Measurements from ENCODE around the gene PYCR2.
"Not testable (repeated sequence)": the region's sequence is repeated elsewhere in the genome, so short reads cannot be mapped to it uniquely, and the experiment has no call there.

PYCR2 gene

GRCh38 chr1:225934711-225935110 lies 10.7 kb upstream of the PYCR2 start:
- TF ChIP-seq CTCF (IDR thresholded peaks at IDR 0.05; ENCODE audit: insufficient read depth, missing control alignments), result no peak
- no peak for DNase-seq (ENCODE audit: insufficient read length, low spot score)
- no peak for FAIRE-seq

- FAIRE-seq (no peak), DNase-seq (ENCODE audit: insufficient read length, low spot score) (no peak)
- TF ChIP-seq CTCF (IDR thresholded peaks at IDR 0.05; ENCODE audit: insufficient read depth, missing control alignments), result no peak
Measured at GRCh38 chr1:225933072-225933471, 9.0 kb upstream of the PYCR2 start.

GRCh38 chr1:225931270-225932136 lies 7.5 kb upstream of the PYCR2 start:
- DNase-seq (ENCODE audit: insufficient read length, low spot score) (no peak), FAIRE-seq (no peak)
- no peak for TF ChIP-seq CTCF (IDR thresholded peaks at IDR 0.05; ENCODE audit: insufficient read depth, missing control alignments)

DNA sequence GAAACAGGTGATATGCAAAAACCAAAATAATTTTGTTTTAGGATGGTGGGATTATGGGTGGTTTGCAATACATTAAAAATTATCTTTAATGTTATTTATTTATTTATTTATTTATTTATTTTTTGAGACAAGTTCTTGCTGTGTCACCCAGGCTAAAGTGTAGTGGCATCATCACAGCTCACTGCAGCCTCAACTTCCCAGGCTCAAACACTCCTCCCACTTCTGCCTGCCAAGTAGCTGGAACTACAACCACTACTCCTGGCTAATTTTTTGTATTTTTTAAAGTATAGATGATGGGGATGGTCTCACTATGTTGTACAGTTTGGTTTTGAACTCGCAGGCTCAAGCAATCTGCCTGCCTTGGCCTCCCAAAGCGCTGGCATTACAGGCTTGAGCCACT lies 6.5 kb upstream of the PYCR2 start:
- no peak for TF ChIP-seq CTCF (IDR thresholded peaks at IDR 0.05; ENCODE audit: insufficient read depth, missing control alignments)
- DNase-seq (ENCODE audit: insufficient read length, low spot score) (no peak), FAIRE-seq (no peak)

GRCh38 chr1:225929462-225929861 lies 5.4 kb upstream of the PYCR2 start:
- FAIRE-seq; DNase-seq (ENCODE audit: insufficient read length, low spot score): not testable (repeated sequence)

DNA sequence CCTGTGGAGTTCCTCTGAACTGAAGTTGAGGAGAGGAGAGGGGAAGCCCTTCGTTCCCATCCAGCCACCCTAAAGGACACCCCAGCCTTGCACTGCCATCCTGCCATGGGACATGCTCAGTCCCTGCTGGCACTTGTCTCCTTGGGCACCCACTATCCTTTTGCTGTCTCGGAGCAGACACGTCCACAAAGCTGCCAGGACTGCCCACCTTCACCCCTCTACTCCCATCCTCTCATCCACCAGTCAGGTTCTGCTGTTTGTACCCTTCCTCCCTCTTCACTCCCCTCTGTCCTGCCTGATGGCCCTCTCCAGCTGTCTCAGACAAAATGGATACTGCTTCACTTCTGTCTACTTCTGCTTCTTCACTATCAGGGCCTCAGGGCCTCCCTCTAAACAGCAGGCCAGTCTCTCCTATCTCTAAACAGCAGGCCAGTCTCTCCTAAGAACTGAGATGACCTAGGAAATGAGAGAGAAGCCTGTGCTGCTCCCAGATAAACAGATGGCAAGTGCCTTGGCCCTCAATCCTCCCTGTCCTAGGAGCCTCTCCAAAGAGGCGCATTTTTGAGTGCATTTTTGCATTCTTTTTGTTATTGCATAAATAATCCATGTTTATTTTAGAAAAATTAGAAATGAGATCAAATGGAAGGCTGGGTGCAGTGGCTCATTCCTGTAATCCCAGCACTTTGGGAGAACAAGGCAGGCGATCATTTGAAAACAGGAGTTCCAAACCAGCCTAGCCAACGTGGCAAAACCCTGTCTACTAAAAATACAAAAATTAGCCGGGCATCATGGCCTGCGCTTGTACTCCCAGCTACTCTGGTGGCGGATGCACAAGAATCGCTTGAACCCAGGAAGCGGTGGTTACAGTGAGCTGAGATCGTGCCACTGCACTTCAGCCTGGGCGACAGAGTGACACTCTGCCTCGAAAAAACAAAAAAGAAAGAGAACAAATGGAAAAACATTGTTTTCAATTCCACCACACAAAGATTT lies 4.4 kb upstream of the PYCR2 start:
- FAIRE-seq (no peak), DNase-seq (ENCODE audit: insufficient read length, low spot score) (no peak)
- TF ChIP-seq CTCF (IDR thresholded peaks at IDR 0.05; ENCODE audit: insufficient read depth, missing control alignments), result no peak

- FAIRE-seq (no peak), DNase-seq (ENCODE audit: insufficient read length, low spot score) (no peak)
- TF ChIP-seq CTCF (IDR thresholded peaks at IDR 0.05; ENCODE audit: insufficient read depth, missing control alignments), result no peak
Measured at GRCh38 chr1:225926551-225927113, 2.6 kb upstream of the PYCR2 start.
